Renal cortical epithelial cell (primary cell): ENCODE results near the gene PPP1R36. TPM values are rescaled to one million over a fixed set of nuclear protein-coding genes. Genes with fewer than 3 reads are reported as not detected.

Experiments
- total RNA-seq: library from RNA; depleted of rRNA; stranded (reverse); fragments of >200 nt; gene quantifications from 2 replicates; pipeline ENCODE4 v1.2.3, GENCODE V29; 2014

Gene PPP1R36
- total RNA-seq, 1 donor from 2014 or later = 2.6 TPM

Other genes starting within 250 kb of the PPP1R36 start
- 79.0 and 84.5 TPM in 2 replicates for gene MTHFD1, start 161.6 kb upstream of the PPP1R36 start, total RNA-seq
- gene AKAP5, start 84.5 kb upstream of the PPP1R36 start, total RNA-seq = 4.7 and 16.3 TPM in 2 replicates
- gene ZBTB25, start 46.1 kb upstream of the PPP1R36 start, total RNA-seq = 4.7 and 12.9 TPM in 2 replicates
- 57.5 and 101 TPM in 2 replicates for gene ZBTB1, start 45.2 kb upstream of the PPP1R36 start, total RNA-seq
- gene HSPA2, start 9.2 kb upstream of the PPP1R36 start, total RNA-seq = 25.0 and 44.2 TPM in 2 replicates
- 68.9 and 119 TPM in 2 replicates for gene PLEKHG3, start 154.5 kb downstream of the PPP1R36 start, total RNA-seq